Astrocyte of the hippocampus (primary cell): ENCODE data around the gene COL24A1.
"Not testable (repeated sequence)": the region's sequence is repeated elsewhere in the genome, so short reads cannot be mapped to it uniquely, and the experiment has no call there.

Experiments
- DNase-seq: peaks from one replicate; pipeline ENCODE4 v3.0.0; 2011; ENCODE audit warnings: low read depth, low spot score

Gene COL24A1

GRCh38 chr1:85894651-85895050, 261.9 kb downstream of the COL24A1 start:
- peak; percentile 55 for DNase-seq

- DNase-seq, result no peak
Measured at GRCh38 chr1:85892366-85892765, 264.2 kb downstream of the COL24A1 start.

- no peak for DNase-seq
Measured at GRCh38 chr1:85889870-85890269, 266.7 kb downstream of the COL24A1 start.

- DNase-seq, result no peak
Measured at GRCh38 chr1:85888921-85889320, 267.7 kb downstream of the COL24A1 start.

GRCh38 chr1:85884372-85885035, 272.1 kb downstream of the COL24A1 start:
- peak; percentile 56 for DNase-seq

- no peak for DNase-seq
Measured at GRCh38 chr1:85867189-85867588, 289.4 kb downstream of the COL24A1 start.

- no peak for DNase-seq
Measured at GRCh38 chr1:85865213-85865612, 291.4 kb downstream of the COL24A1 start.

GRCh38 chr1:85864727-85865126, 291.8 kb downstream of the COL24A1 start:
- no peak for DNase-seq

GRCh38 chr1:85863639-85864038, 292.9 kb downstream of the COL24A1 start:
- DNase-seq, result not testable (repeated sequence)

GRCh38 chr1:85862456-85862855, 294.1 kb downstream of the COL24A1 start:
- no peak for DNase-seq

- no peak for DNase-seq
Measured at GRCh38 chr1:85857991-85858390, 298.6 kb downstream of the COL24A1 start.

- peak; percentile 91 for DNase-seq
Measured at GRCh38 chr1:85850238-85850637, 306.3 kb downstream of the COL24A1 start.

GRCh38 chr1:85849660-85850059, 306.9 kb downstream of the COL24A1 start:
- peak; percentile 29 for DNase-seq

- DNase-seq, result peak; percentile 29
Measured at GRCh38 chr1:85847356-85847755, 309.2 kb downstream of the COL24A1 start.

GRCh38 chr1:85846706-85847105, 309.9 kb downstream of the COL24A1 start:
- no peak for DNase-seq

GRCh38 chr1:85839459-85839858, 317.1 kb downstream of the COL24A1 start:
- no peak for DNase-seq

GRCh38 chr1:85838238-85838637, 318.3 kb downstream of the COL24A1 start:
- no peak for DNase-seq

GRCh38 chr1:85836736-85837135, 319.8 kb downstream of the COL24A1 start:
- DNase-seq, result no peak

GRCh38 chr1:85833165-85833564, 323.4 kb downstream of the COL24A1 start:
- DNase-seq, result not testable (repeated sequence)

- DNase-seq, result no peak
Measured at GRCh38 chr1:85830837-85831236, 325.7 kb downstream of the COL24A1 start.

- no peak for DNase-seq
Measured at GRCh38 chr1:85824066-85824840, 332.3 kb downstream of the COL24A1 start.

GRCh38 chr1:85822696-85823095, 333.9 kb downstream of the COL24A1 start:
- no peak for DNase-seq

GRCh38 chr1:85818371-85818770, 338.2 kb downstream of the COL24A1 start:
- DNase-seq, result peak; percentile 31
